ENCODE data around the gene UBA1.

- TF ChIP-seq ZNF274 (IDR thresholded peaks at IDR 0.05; ENCODE audit: low read depth, low read length) (no peak), YY1 (IDR thresholded peaks at IDR 0.05; ENCODE audit: insufficient read depth, insufficient read length) (no peak), SUZ12 (IDR thresholded peaks at IDR 0.05; ENCODE audit: extremely low read depth, insufficient read depth, insufficient read length) (no peak)
Measured at GRCh38 chrX:47241201-47242011, 47.8 kb downstream of the UBA1 start.

Measured in NT2/D1 (cell line).